GM12892 (cell line): ENCODE results near the gene STIMATE.

Source experiments
- DNase-seq: peaks from one replicate; pipeline ENCODE4 v3.0.0; 2011; ENCODE audit not compliant: insufficient read length
- FAIRE-seq: peaks from 2 replicates; lab custom pipeline; 2011; peaks lifted over from hg19 to GRCh38; lab: Jason Lieb, UNC
- POLR2A ChIP-seq: IDR thresholded peaks from 2 replicates; pipeline ENCODE4 v1.6.1; 2011; ENCODE audit warnings: low read depth, low read length, control low read depth
- POLR2AphosphoS5 ChIP-seq: IDR thresholded peaks from 2 replicates; pipeline ENCODE4 v1.6.1; 2011; ENCODE audit warnings: low read depth, low read length, control low read depth
- TAF1 ChIP-seq: IDR thresholded peaks from 2 replicates; pipeline ENCODE4 v1.6.1; 2011; ENCODE audit warnings: low read depth, mild to moderate bottlenecking, control low read depth, low read length, borderline replicate concordance

Gene STIMATE

DNA sequence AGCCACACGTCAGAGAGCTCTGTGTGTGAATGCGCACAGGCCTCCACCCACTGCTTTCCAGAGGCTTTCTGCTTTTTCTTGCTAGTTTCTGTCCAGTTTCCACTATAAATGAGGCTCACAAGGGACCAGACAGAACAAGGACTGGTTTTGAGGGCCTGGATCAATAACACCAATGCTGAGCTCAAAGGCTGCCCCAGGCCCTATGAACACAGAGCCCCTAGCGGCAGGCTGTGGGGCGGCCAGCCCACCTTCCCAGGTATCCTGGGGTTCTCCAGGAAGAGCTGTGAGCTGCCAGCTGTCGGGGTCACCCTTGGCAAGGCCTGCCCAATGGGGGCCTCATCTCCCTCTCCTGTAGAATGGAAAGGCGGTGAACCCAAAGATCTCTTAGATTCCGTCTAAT, 104.9 kb downstream of the STIMATE start:
- FAIRE-seq: no peak
- DNase-seq: no peak
- TF ChIP-seq POLR2A: no peak
- TF ChIP-seq POLR2AphosphoS5: no peak
- TF ChIP-seq TAF1: no peak

DNA sequence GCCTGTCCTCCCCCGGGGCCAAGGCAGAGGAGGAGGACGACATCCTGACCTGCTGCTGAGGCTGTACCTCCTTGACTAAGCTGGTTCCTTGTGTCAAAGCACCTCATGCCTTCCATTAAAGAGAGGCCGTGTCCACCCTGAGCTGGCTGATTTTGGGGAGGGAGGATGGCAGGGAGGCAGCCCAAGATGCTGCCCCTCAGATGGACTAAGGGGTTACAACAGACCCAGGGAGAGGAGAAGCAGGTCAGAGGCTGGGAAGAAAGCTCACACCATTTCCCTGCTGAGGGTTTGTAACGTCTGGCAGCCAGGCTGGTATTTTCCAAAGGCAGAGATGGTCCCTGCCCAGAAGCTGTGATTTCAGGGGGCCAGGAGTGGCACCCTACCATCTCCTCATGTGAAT, 105.4 kb downstream of the STIMATE start:
- DNase-seq (no peak), FAIRE-seq (no peak)
- TF ChIP-seq POLR2AphosphoS5: no peak
- TF ChIP-seq POLR2A: no peak
- no peak for TF ChIP-seq TAF1

DNA sequence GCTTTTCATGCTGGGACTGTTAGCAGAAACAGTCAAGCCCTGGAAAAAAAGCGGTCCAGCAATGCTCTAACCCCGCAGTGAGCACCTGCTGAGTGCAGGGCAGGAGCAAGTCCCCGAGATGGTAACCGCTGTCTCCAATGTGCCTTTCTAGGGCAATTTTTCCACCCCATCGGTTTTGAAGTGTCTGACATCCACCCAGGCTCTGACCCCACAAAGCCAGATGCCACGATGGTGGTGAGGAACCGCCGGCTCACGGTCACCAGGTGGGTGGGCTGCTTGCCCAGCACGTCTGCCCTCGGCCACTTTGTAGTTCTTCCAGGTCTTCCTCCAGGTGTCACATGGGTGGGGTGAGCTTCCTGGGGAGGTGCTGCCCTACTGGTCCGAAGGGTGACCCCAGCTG, 106.0 kb downstream of the STIMATE start:
- DNase-seq (no peak), FAIRE-seq (no peak)
- TF ChIP-seq TAF1: no peak
- TF ChIP-seq POLR2AphosphoS5: no peak
- no peak for TF ChIP-seq POLR2A

DNA sequence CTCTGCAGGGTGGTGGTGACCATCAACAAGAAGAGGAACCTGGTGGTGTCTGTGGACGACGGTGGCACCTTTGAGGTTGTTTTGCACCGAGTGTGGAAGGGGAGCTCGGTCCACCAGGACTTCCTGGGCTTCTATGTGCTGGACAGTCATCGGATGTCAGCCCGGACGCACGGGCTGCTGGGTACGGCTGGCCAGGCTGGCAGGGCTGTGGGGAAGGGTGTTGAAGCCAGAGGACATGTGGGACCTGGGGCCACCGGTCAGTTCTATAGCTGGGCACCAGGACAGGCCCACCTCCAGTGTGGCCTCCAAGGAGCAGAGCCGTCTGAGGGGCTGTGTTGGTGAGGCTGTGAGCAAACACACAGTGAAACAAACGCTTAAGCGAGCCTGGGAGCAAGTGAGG, 106.6 kb downstream of the STIMATE start:
- FAIRE-seq (no peak), DNase-seq (no peak)
- TF ChIP-seq TAF1 (no peak), POLR2AphosphoS5 (no peak), POLR2A (no peak)

DNA sequence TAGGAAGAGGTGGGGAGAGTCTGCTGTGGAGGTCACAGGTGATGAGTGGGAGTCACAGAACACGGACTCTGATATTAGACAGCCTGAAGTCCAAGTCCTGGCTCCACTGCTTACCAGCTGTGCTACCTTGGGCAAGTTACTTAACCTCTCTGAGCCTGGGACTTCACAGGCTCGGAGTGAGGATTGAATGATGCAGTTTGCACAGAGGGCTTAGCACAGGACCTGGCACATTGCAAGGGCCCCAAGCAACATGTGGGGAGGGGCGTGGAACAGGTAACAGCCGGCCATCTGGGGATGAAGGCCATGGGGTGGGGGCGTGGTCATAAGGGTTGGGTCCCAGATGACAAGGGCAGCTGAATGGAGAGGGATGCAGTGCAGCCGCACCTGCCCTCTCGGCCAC, 107.0 kb downstream of the STIMATE start:
- no peak for DNase-seq
- no peak for FAIRE-seq
- TF ChIP-seq POLR2A (no peak), TAF1 (no peak), POLR2AphosphoS5 (no peak)

DNA sequence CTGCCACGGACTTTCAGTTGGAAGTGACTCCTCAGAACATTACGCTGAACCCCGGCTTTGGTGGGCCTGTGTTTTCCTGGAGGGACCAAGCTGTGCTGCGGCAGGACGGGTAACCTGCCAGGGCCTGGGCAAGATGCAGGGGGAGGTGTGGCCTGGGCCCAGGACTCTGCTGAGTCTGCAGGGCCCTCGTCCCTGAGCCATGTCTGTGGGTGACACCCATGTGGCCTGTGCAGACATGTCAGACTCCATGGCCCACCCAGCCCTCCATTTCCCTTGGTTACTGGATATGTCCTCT, 107.7 kb downstream of the STIMATE start:
- no peak for TF ChIP-seq POLR2AphosphoS5
- DNase-seq: no peak
- FAIRE-seq: no peak

DNA sequence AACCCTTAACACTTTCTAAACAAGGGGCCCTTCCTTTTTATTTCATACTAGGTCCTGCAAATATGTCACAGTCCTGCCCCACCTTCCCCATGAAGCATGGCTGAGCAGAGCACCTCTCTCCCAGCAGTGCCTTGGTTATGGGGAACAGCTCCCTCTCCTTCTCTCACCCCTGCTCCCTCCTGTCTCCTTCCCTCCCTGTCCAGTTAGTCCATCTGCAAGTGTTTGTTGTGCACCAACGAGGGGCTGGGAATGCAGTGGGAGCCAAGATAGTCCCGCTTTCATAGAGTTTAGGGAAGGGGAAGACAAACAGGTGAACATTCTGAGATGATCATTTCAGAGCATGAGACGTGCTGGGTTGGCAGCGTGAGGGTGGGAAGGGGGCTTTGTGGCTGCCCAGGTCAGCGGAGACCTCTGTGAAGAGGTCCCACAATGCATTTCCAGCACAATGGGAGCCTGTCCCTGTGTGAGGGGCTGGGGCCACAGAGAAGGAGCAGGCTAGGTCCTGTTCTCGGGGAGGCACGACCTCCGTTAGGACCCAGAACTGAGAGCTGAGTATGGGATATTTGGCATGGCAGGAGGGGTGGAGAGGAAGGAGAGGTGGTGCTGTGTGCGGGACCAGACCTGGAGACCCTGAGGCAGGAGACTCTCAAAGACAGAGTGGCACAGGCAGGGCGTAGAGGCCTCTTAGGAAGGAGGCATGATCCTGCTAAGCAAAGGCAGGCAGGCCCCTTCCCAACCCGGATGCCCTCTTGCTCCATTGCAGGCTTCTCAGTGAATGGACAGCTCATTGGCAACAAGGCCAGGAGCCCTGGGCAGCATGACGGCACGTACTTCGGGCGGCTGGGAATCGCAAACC, 108.2 kb downstream of the STIMATE start:
- FAIRE-seq (no peak), DNase-seq (no peak)
- TF ChIP-seq POLR2A: no peak
- TF ChIP-seq POLR2AphosphoS5: no peak
- no peak for TF ChIP-seq TAF1

DNA sequence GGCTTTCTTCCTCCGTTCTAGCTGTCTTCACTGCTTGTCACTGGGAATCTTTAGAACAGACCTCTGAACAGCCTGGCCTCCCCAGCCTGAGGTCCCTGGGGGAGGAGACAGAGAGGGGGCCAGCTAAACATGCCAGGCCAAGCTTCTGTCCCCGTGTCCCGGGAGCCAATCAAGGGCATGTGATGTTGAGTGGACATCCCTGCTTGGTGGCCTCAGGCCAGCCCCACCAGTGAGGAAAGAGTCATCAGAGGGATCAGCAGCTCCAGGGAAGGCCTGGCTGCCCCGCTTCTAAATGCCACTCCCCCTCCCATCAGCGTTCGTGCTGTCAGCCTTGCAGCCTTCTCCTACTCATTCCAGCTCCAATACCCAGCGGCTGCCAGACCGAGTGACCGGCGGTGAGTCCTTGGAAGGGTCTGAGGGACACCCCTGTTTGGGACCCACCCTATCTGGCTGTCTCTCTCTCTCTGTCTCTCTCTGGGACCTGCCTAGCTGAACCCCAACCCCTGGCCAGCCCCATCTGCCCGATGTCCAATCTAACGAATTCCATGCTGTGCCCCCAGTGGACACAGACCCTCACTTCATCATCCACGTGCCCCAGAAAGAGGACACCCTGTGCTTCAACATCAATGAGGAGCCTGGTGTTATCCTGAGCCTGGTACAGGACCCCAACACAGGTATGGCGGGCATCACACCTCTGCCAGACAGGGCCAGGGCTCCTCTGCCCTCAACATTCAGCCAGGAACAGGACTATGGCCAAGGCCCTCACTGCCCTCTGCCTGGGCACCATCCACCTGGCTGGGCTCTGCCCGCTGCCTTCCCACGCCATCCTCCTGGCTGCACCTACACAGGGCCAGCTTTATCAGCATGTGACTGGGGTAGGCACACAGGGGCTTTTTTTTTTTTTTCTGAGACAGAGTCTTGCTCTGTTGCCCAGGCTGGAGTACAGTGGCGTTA, 109.4 kb downstream of the STIMATE start:
- no peak for TF ChIP-seq POLR2A
- no peak for TF ChIP-seq POLR2AphosphoS5
- no peak for TF ChIP-seq TAF1
- FAIRE-seq (no peak), DNase-seq (no peak)

DNA sequence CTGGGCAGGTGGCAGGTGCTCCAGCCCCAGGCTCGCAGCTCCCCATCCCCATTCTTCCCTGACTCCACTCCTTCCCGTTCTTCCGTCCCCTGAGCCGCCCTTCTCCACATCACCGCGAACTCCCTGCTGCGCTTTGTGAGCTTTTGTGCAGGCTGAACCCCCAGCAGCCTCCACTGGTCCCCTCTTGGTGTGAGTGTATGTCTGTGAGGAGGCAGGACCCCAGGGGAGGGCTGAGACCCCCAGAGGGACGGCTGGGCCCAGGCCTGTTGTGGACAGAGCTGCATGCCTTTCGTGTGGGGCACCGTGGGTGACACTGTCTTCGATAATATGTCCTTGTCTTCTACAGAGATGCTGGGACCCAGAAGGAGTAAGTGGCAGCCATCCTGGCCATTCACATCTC, 110.1 kb downstream of the STIMATE start:
- FAIRE-seq (no peak), DNase-seq (no peak)
- TF ChIP-seq POLR2A (no peak), TAF1 (no peak), POLR2AphosphoS5 (no peak)
